Esophagus squamous epithelium (tissue), 4 donors: Measurements from ENCODE around the gene ADCY5.

Source experiments
- CTCF ChIP-seq, 6 experiments: fragments of 450-650 bp in 4 of 6; fragments of 200-600 bp in 2 of 6; sonication (generic) in 2 of 6; IDR thresholded peaks; one replicate each; pipeline ENCODE4 v1.5.1; 2016 to 2019; ENCODE audit warnings: antibody characterized with exemption in 6 of 6, mild to moderate bottlenecking in 4 of 6, moderate library complexity in 4 of 6
- POLR2A ChIP-seq, 4 donors: fragments of 450-650 bp; IDR thresholded peaks; one replicate each; pipeline ENCODE4 v1.6.1; 2017; ENCODE audit warnings: antibody characterized with exemption in 4 of 4, mild to moderate bottlenecking in 4 of 4, moderate library complexity in 3 of 4

- TF ChIP-seq CTCF (IDR thresholded peaks at IDR 0.05) (no peak), POLR2A (IDR thresholded peaks at IDR 0.05) (no peak)
Measured at GRCh38 chr3:123239756-123240155, 209.1 kb downstream of the ADCY5 start.
